B cell (primary cell): ENCODE results near the gene DPYD. TPM values are rescaled to one million over a fixed set of nuclear protein-coding genes. Genes with fewer than 3 reads are reported as not detected.

Experiments
- ATAC-seq: fragments of 200-7000 bp; cut with Tn5 transposase; one replicate; pipeline ENCODE4 v1.10.0; 2021; ENCODE audit warnings: low read depth, mild to moderate bottlenecking, moderate number of reproducible peaks, moderate library complexity
- CTCF ChIA-PET: fragments of 350-600 bp; sonication (Branson Sonifier 250); formaldehyde crosslinking; loops from one replicate; lab custom pipeline; 2021; ENCODE audit warnings: antibody characterized with exemption, inconsistent platforms; lab: Charles Lee
- POLR2A ChIA-PET: fragments of 350-600 bp; sonication (Branson Sonifier 250); formaldehyde crosslinking; loops from one replicate; lab custom pipeline; 2021; ENCODE audit warnings: antibody characterized with exemption; lab: Charles Lee
- DNase-seq: peaks from one replicate; pipeline ENCODE4 v3.0.0; 2013
- H2AFZ ChIP-seq: 2 replicates; pipeline ENCODE4 v1.6.1; 2012; ENCODE audit warnings: mild to moderate bottlenecking, low read depth, low read length; ENCODE audit not compliant: insufficient read depth, poor library complexity, severe bottlenecking
- H3K27ac ChIP-seq, 2 donors: 1 replicate in 1 of 2; 2 replicates in 1 of 2; pipeline ENCODE4 v1.5.1; 2012 to 2013; ENCODE audit warnings: low read length in 2 of 2, mild to moderate bottlenecking in 2 of 2, moderate library complexity in 1 of 2
- H3K27me3 ChIP-seq, 4 experiments: fragments of 200-600 bp in 1 of 4; sonication (generic) in 1 of 4; replicated peaks in 1 of 4; 1 replicate in 2 of 4; 2 replicates in 2 of 4; pipeline versions ENCODE4 v1.6.1 to v1.7.0; 2013 to 2016; ENCODE audit warnings: low read length in 3 of 4, mild to moderate bottlenecking in 2 of 4, mixed read lengths in 1 of 4, moderate library complexity in 1 of 4; ENCODE audit not compliant: insufficient read depth in 4 of 4, control insufficient read depth in 3 of 4; ENCODE audit errors: control extremely low read depth in 1 of 4
- H3K36me3 ChIP-seq, 2 experiments: replicated peaks in 1 of 2; 1 replicate in 1 of 2; 2 replicates in 1 of 2; pipeline versions ENCODE4 v1.6.1 to v1.7.1; 2013; ENCODE audit warnings: low read length in 1 of 2; ENCODE audit not compliant: insufficient read depth in 2 of 2, control insufficient read depth in 1 of 2; ENCODE audit errors: control extremely low read depth in 1 of 2, extremely low read depth in 1 of 2
- H3K4me1 ChIP-seq, 2 donors: fragments of 200-600 bp in 1 of 2; sonication (generic) in 1 of 2; 1 replicate in 1 of 2; 2 replicates in 1 of 2; pipeline versions ENCODE4 v1.5.1 to v1.6.1; 2013 to 2017; ENCODE audit warnings: low read length in 2 of 2; ENCODE audit not compliant: control insufficient read depth in 2 of 2, insufficient read depth in 2 of 2
- H3K4me2 ChIP-seq: replicated peaks from 2 replicates; pipeline ENCODE3; 2012; ENCODE audit warnings: mild to moderate bottlenecking, low read depth, low read length; ENCODE audit not compliant: poor library complexity, severe bottlenecking
- H3K4me3 ChIP-seq, 5 experiments: fragments of 200-600 bp in 1 of 5; sonication (generic) in 1 of 5; 1 replicate in 3 of 5; 2 replicates in 2 of 5; pipeline versions ENCODE4 v1.5.1 to v1.7.0; 2011 to 2016; ENCODE audit warnings: low read length in 4 of 5, mild to moderate bottlenecking in 4 of 5, low read depth in 2 of 5, control low read depth in 1 of 5, moderate library complexity in 1 of 5; ENCODE audit not compliant: insufficient read depth in 1 of 5; ENCODE audit errors: control extremely low read depth in 1 of 5, extremely low read depth in 1 of 5
- H3K79me2 ChIP-seq: fragments of 200-600 bp; sonication (generic); one replicate; pipeline ENCODE4 v1.6.0; 2016; ENCODE audit warnings: low read length; ENCODE audit not compliant: control insufficient read depth, insufficient read depth
- H3K9ac ChIP-seq: fragments of 200-600 bp; sonication (generic); 2 replicates; pipeline ENCODE4 v1.6.1; 2017; ENCODE audit warnings: mild to moderate bottlenecking, low read length, moderate library complexity
- H3K9me3 ChIP-seq, 3 donors: one replicate each; pipeline versions ENCODE4 v1.6.1 to v1.7.1; 2013; ENCODE audit warnings: low read length in 2 of 3; ENCODE audit not compliant: control insufficient read depth in 2 of 3, insufficient read depth in 1 of 3; ENCODE audit errors: control extremely low read depth in 1 of 3
- H4K20me1 ChIP-seq: 2 replicates; pipeline ENCODE4 v1.6.0; 2012; ENCODE audit warnings: mild to moderate bottlenecking, low read length; ENCODE audit not compliant: insufficient read depth, control insufficient read depth, poor library complexity, severe bottlenecking
- H3K27ac Mint-ChIP-seq: one replicate; pipeline ENCODE4 v1.8.0; 2021; ENCODE audit warnings: mixed read lengths
- H3K27me3 Mint-ChIP-seq: one replicate; pipeline ENCODE4 v1.8.0; 2021; ENCODE audit warnings: mixed read lengths
- H3K4me1 Mint-ChIP-seq: one replicate; pipeline ENCODE4 v1.8.0; 2021; ENCODE audit warnings: mixed read lengths
- H3K4me3 Mint-ChIP-seq: one replicate; pipeline ENCODE4 v1.8.0; 2021; ENCODE audit warnings: mixed read lengths
- H3K9me3 Mint-ChIP-seq: one replicate; pipeline ENCODE4 v1.8.0; 2022; ENCODE audit warnings: mixed read lengths; ENCODE audit not compliant: insufficient read depth
- EZH2 ChIP-seq: IDR thresholded peaks from 2 replicates; pipeline ENCODE4 v1.6.1; 2012; ENCODE audit warnings: borderline replicate concordance, low read depth, mild to moderate bottlenecking, moderate library complexity, low read length; ENCODE audit not compliant: insufficient read depth, poor library complexity, severe bottlenecking
- WGBS: methylation state at CpG from one replicate; pipeline ENCODE4 v1.1.5; 2013; ENCODE audit warnings: missing lambda C conversion rate; ENCODE audit not compliant: insufficient coverage; 5-methylcytosine and 5-hydroxymethylcytosine counted together
- intact Hi-C: fragments of 100-400 bp; cut with micrococcal nuclease; formaldehyde crosslinking; loops from one replicate; pipeline ENCODE4 v1.10.0; 2022
- polyA plus RNA-seq: library from polyadenylated mRNA; depleted of rRNA; stranded (reverse); fragments of >200 nt; gene quantifications from 2 replicates; pipeline ENCODE4 v1.2.3, GENCODE V29; 2012
- total RNA-seq, 2 donors: library from RNA; stranded (reverse); fragments of 120-200 nt in 1 of 2; gene quantifications; 1 replicate in 1 of 2; 2 replicates in 1 of 2; pipeline versions ENCODE4 v1.2.3 to v1.2.4, GENCODE V29; 2013 to 2022
- TF ChIP-seq, protein P1 (sequence below): fragments of 200-600 bp; IDR thresholded peaks from one replicate; pipeline ENCODE4 v1.8.0; 2022; ENCODE audit warnings: antibody characterized with exemption, mild to moderate bottlenecking

DPYD gene
- total and polyA plus RNA-seq, 2 donors (not counting 1 experiment from before 2014, with no cell fraction given) = 4.2 to 19.0 TPM

DNA sequence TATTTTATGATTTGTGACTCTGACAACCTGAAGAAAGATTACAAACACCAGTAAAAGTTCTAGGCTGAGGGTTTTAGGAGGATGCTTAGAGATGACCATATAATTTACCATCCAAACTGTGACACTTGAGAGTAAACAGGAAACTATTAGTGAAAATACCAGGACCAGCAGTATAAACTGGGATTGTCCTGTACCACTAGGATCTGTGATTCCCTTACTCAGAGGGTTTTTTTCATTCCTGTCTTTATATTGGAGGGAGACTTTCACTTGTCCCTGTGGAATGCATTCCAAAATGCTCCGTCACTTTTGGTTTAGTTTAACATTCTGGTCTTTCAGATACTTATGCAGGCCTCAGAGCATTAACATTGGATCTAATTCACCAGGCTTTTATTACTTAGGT is 716.4 kb downstream of the DPYD start:
- Mint-ChIP-seq H3K9me3 (no peaks in the 10 kb centered on the region), H3K4me3 (no peak overlapping the region), H3K27me3 (no peaks in the 10 kb centered on the region), H3K4me1 (no peaks in the 10 kb centered on the region), H3K27ac (no peak overlapping the region)
- H3K4me3 ChIP-seq = no peak overlapping the region
- DNase-seq = no peak
- H3K9me3 ChIP-seq = no peaks in the 10 kb centered on the region
- H3K4me2 ChIP-seq = no peak overlapping the region
- ATAC-seq = no peak
- TF ChIP-seq EZH2 = no peak
- TF ChIP-seq, protein P1, sequence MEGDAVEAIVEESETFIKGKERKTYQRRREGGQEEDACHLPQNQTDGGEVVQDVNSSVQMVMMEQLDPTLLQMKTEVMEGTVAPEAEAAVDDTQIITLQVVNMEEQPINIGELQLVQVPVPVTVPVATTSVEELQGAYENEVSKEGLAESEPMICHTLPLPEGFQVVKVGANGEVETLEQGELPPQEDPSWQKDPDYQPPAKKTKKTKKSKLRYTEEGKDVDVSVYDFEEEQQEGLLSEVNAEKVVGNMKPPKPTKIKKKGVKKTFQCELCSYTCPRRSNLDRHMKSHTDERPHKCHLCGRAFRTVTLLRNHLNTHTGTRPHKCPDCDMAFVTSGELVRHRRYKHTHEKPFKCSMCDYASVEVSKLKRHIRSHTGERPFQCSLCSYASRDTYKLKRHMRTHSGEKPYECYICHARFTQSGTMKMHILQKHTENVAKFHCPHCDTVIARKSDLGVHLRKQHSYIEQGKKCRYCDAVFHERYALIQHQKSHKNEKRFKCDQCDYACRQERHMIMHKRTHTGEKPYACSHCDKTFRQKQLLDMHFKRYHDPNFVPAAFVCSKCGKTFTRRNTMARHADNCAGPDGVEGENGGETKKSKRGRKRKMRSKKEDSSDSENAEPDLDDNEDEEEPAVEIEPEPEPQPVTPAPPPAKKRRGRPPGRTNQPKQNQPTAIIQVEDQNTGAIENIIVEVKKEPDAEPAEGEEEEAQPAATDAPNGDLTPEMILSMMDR = no peak
- no CpG with 5 or more reads among the region's 1 CpG for WGBS
- no peak overlapping the region for H2AFZ ChIP-seq
- CTCF ChIA-PET = no interaction called here
- POLR2A ChIA-PET = no interaction called here
- intact Hi-C loops = no loop called here
- no peak overlapping the region for H3K27ac ChIP-seq
- no peaks in the 10 kb centered on the region for H3K27me3 ChIP-seq
- H3K36me3 ChIP-seq = no peaks in the 10 kb centered on the region
- H3K79me2 ChIP-seq = no peaks in the 10 kb centered on the region
- no peak overlapping the region for H3K9ac ChIP-seq
- no peaks in the 10 kb centered on the region for H3K4me1 ChIP-seq
- no peaks in the 10 kb centered on the region for H4K20me1 ChIP-seq

DNA sequence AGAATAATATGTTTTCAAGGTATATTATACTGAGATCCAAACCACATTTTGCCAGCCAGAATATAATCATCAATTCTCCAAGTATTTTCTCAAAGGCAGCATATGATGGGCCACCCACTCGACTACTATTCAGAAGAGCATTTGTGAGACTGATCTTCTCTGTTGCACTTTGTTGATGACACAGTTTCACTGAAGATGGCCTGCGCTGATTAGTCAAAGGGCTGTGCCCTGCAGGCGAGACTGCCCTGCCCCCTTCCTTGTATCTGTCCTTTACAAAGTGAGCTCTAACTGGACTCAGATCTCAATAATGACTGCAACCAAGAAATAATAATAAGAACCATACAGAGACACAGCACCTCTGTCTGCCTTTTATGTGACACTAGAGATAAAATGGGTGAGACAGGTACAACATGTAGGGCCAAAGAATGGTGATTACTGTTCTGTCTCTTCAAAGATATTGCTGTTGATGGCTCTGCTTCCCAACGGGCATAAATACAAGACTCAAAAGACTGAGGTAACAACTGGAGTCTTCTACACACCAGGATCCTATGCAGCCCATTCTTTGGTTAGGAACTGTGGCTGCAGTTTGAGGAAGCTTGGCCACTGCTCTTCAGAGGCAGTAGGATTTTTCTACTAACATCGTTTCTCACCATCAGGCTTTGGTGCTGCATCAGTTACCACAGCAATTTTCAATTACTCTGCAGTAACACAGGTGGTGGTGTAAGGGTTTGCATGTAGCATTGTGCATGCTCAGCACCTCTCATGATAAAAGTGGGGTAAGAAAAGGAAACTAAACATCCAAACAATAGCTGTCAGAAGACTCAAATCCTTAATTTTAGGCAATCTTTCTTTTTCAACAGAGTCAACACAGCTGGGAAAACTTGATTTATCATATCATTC is 718.1 kb downstream of the DPYD start:
- Mint-ChIP-seq H3K9me3 (no peaks in the 10 kb centered on the region), H3K27ac (no peak overlapping the region), H3K4me3 (no peak overlapping the region), H3K4me1 (no peaks in the 10 kb centered on the region), H3K27me3 (no peaks in the 10 kb centered on the region)
- no peaks in the 10 kb centered on the region for H3K27me3 ChIP-seq
- intact Hi-C loops = no loop called here
- ATAC-seq (no peak), DNase-seq (no peak)
- POLR2A ChIA-PET = no interaction called here
- no peak overlapping the region for H3K27ac ChIP-seq
- H2AFZ ChIP-seq = no peak overlapping the region
- no peaks in the 10 kb centered on the region for H3K9me3 ChIP-seq
- H4K20me1 ChIP-seq = no peaks in the 10 kb centered on the region
- CTCF ChIA-PET = no interaction called here
- H3K79me2 ChIP-seq = no peaks in the 10 kb centered on the region
- no peak overlapping the region for H3K4me2 ChIP-seq
- H3K9ac ChIP-seq = no peak overlapping the region
- no peaks in the 10 kb centered on the region for H3K4me1 ChIP-seq
- no peak for TF ChIP-seq EZH2
- TF ChIP-seq, protein P1 = no peak
- H3K4me3 ChIP-seq = no peak overlapping the region
- H3K36me3 ChIP-seq = no peaks in the 10 kb centered on the region
- 93% methylated on average over 3 of the region's 5 CpGs for WGBS
